Cardiac fibroblast (primary cell): ENCODE results near the gene SUN1.
"Not testable (repeated sequence)": the region's sequence is repeated elsewhere in the genome, so short reads cannot be mapped to it uniquely, and the experiment has no call there.

Experiments
- DNase-seq, 2 donors: peaks; one replicate each; pipeline versions ENCODE4 v3.0.0 to v3.0.0-alpha.2; 2010; ENCODE audit warnings: low read depth in 2 of 2
- H3K4me3 ChIP-seq, 2 donors: replicated peaks in 1 of 2; 1 replicate in 1 of 2; 2 replicates in 1 of 2; pipeline ENCODE4 v1.5.1; 2011; ENCODE audit warnings: low read depth in 2 of 2, low read length in 2 of 2, mild to moderate bottlenecking in 2 of 2, moderate library complexity in 1 of 2
- TF ChIP-seq, protein P1 (sequence below): IDR thresholded peaks from one replicate; pipeline ENCODE4 v1.5.1; 2011; ENCODE audit warnings: low read depth, mild to moderate bottlenecking, low read length, inconsistent platforms

SUN1 gene

DNA sequence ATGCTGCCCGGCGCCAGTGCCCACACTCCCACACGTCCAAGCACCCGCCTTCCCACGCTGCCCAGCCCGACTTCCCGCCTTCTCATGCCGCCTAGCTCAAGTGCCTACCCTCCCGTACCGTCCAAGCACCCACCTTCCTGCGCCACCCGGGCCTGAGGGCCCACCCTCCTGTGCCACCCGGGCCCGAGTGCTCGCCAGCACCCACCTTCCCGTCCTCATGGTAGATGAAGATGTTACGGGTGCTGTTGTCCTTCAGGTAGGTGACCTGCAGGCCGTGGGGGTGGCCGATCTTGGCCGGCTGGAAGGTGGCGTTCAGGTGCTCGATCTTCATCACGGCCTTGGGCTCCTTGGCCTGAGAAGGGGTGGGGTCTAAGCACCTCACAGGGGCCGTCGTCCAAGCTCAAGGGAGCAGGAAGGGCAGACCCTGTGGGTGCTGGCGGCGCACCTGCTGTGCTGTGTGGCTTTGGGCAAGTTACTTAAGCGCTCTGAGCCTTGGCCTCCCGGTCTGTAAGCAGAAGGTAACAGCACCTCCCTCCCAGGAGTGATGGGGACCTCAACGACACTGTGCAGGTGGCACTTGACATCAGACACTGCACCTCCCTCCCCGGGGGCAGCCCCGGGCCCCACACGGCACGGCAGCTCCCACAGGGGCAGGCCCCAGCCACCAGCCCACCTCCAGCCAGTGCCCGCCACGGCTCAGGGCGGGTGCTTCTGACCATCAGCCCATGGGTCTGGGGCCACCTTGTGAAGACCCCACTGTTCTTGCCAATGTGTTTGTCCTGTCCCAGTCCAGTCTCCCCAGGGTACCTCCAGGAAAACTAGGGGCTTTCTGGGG lies 71.9 kb downstream of the SUN1 start:
- H3K4me3 ChIP-seq = no peak overlapping the region
- DNase-seq = no peak
- TF ChIP-seq, protein P1, sequence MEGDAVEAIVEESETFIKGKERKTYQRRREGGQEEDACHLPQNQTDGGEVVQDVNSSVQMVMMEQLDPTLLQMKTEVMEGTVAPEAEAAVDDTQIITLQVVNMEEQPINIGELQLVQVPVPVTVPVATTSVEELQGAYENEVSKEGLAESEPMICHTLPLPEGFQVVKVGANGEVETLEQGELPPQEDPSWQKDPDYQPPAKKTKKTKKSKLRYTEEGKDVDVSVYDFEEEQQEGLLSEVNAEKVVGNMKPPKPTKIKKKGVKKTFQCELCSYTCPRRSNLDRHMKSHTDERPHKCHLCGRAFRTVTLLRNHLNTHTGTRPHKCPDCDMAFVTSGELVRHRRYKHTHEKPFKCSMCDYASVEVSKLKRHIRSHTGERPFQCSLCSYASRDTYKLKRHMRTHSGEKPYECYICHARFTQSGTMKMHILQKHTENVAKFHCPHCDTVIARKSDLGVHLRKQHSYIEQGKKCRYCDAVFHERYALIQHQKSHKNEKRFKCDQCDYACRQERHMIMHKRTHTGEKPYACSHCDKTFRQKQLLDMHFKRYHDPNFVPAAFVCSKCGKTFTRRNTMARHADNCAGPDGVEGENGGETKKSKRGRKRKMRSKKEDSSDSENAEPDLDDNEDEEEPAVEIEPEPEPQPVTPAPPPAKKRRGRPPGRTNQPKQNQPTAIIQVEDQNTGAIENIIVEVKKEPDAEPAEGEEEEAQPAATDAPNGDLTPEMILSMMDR = no peak

DNA sequence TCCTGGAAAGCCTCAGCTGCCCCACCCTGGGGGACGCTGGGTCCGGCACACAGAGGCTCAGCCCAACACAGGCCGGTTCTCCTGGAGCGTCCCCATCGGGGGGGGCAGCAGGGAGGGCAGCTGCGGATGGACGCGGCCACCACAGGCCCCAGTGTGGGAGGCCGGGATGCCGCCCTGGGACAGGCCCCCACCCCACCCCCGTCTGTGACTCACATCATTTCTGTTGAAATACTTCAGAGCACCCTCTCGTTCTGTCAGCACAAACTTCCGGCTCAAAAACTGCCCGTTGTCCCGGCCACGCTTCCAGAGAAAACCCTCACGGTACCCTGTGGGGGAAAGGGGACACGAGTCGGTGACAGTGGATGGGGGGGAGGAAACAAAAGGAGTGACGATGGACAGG lies 72.6 kb downstream of the SUN1 start:
- DNase-seq = peak; percentile 60 to 67
- no peak overlapping the region for H3K4me3 ChIP-seq
- TF ChIP-seq, protein P1 = no peak

DNA sequence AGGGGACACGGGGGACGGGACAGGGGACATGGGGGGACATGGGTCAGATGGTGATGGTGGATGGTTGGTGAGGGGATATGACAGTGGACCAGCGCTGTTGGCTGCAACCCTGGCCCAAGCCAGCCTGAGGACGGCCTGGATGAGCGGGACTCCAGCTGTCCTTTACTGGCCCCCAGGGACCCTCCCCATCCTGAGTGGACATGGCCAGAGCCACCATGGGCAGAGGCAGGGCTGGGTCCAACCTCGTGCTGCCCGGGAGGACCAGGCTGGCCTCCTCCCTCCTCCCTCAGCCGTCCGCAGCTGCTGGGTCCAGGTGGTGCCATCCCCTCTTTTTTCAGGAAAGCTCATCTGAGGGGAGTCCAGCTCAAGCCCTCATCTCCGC lies 74.5 kb downstream of the SUN1 start:
- no peak overlapping the region for H3K4me3 ChIP-seq
- no peak for DNase-seq
- TF ChIP-seq, protein P1 = no peak

DNA sequence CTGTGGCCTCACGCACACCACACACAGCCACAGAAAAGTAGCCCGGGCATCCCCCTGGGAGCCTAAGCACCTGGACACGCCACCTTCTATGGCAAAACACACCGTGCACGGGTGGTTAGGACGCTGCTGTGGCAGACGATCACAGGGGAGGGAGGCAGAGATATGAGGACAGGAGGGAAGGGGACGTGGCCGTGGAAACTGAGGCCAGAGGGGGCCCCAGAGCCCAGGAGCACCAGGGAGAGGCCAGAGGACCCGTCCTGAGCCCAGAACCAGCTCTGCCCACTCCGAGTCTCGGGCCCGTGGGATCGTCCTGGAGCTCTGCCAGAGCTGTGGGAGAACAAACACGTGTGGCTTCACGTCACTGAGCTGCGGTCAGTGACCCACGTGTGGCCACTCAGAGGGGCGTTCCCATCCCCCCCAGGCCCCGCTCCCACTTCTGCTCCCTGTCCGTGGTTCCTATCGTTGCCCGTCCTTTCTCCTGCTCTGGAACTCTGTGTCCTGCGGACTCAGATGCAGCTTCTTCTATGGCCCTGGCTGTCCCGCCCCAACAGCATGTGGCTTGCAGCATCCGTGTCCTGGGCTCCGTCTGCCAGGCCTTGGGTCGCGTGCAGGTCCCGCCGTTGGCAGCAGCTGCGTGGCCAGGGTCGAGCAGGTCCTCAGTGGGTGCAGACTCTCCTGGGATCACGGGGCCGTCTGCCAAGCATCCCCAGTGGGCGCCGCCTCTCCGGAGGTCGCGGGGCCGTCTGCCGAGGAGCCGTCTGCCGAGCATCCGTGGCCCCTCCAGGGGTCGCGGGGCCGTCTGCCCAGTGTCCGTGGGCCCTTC lies 75.1 kb downstream of the SUN1 start:
- DNase-seq = peak in 1 of 2 donors; percentile 24
- TF ChIP-seq, protein P1 = no peak
- no peak overlapping the region for H3K4me3 ChIP-seq

DNA sequence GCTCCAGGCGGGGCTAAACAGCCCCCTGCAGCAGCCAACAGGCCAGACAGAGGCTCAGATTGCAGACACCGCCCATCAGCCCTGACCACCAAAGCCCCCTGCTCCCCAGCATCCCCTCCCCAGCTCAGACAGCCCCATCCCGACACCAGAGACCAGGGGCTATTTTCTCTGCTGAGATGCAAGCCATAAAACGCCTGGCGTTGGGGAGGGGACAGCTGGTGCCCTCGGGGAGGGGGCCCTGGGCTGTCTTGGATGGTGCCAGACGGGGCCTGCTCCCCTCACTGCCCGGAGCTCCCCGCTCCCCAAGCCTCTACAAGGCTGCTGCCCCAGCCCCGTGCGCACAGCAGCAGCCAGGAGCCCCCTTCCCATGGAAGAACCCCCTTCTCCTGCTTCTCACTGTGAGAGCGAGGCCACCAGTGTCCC lies 75.9 kb downstream of the SUN1 start:
- no peak for DNase-seq
- H3K4me3 ChIP-seq = no peak overlapping the region
- TF ChIP-seq, protein P1 = no peak

DNA sequence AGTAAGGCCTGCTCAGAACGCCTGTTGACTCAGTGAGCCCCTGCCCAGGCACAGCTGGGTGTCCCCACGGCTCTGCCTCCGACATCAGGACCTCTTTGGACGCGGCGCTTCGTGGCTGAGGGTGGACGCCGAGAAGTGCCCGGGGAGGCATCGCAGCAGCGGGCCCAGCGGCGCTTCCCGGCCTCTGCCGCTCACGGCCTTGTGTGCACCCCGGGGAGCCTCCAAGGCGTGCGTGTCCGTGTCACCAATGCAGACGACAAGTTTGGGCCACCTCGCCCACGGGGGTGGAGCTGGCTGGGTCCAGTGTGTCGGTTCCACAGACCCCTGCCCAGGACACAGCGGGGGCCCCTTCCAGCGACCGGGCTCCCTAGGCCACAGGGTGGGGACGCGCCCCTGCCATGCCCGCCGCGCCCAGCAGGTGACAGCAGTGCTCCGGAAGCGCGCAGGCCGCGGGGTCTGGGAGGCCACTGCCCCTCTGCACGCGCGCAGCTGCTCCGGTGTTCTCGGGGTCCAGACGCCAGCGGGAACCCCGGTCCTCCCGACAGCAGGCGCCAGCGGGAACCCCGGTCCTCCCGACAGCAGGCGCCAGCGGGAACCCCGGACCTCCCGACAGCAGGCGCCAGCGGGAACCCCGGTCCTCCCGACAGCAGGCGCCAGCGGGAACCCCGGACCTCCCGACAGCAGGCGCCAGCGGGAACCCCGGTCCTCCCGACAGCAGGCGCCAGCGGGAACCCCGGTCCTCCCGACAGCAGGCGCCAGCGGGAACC lies 76.5 kb downstream of the SUN1 start:
- DNase-seq = peak; percentile 52
- TF ChIP-seq, protein P1 = peak; percentile 71
- H3K4me3 ChIP-seq = not testable (repeated sequence)
